ENCODE measurements around the gene C10orf90.

Gene C10orf90

GRCh38 chr10:126686268-126686667 is 15.8 kb upstream of the C10orf90 start:
- Mint-ChIP-seq H3K27me3 (no peaks in the 10 kb centered on the region), H3K4me3 (no peak overlapping the region), H3K4me1 (no peaks in the 10 kb centered on the region), H3K9me3 (peaks cover 0 to 4% of the 10 kb centered on the region in 2 donors), H3K36me3 (no peaks in the 10 kb centered on the region), H3K27ac (no peak overlapping the region)
- ATAC-seq (replicated peaks) (no peak), DNase-seq (no peak)

GRCh38 chr10:126685756-126686155 is 15.3 kb upstream of the C10orf90 start:
- Mint-ChIP-seq H3K4me1 (no peaks in the 10 kb centered on the region), H3K36me3 (no peaks in the 10 kb centered on the region), H3K4me3 (no peak overlapping the region), H3K27me3 (no peaks in the 10 kb centered on the region), H3K27ac (no peak overlapping the region), H3K9me3 (no peaks in the 10 kb centered on the region)
- no peak for DNase-seq
- ATAC-seq (replicated peaks) = no peak

GRCh38 chr10:126684171-126684745 is 13.8 kb upstream of the C10orf90 start:
- ATAC-seq (replicated peaks) = no peak
- H3K4me1 Mint-ChIP-seq = no peaks in the 10 kb centered on the region
- no peaks in the 10 kb centered on the region for H3K36me3 Mint-ChIP-seq
- H3K27me3 Mint-ChIP-seq = no peaks in the 10 kb centered on the region
- DNase-seq = no peak
- H3K4me3 Mint-ChIP-seq = no peak overlapping the region
- H3K27ac Mint-ChIP-seq = no peak overlapping the region
- no peaks in the 10 kb centered on the region for H3K9me3 Mint-ChIP-seq

GRCh38 chr10:126683466-126683865 is 13.0 kb upstream of the C10orf90 start:
- no peak overlapping the region for H3K4me3 Mint-ChIP-seq
- ATAC-seq (replicated peaks) = no peak

GRCh38 chr10:126675656-126676438 is 5.4 kb upstream of the C10orf90 start:
- DNase-seq (no peak), ATAC-seq (replicated peaks) (no peak)
- Mint-ChIP-seq H3K27ac (no peak overlapping the region), H3K4me1 (no peaks in the 10 kb centered on the region), H3K9me3 (peaks cover 0 to 1% of the 10 kb centered on the region in 2 donors), H3K4me3 (no peak overlapping the region), H3K36me3 (no peaks in the 10 kb centered on the region), H3K27me3 (no peaks in the 10 kb centered on the region)

More at GRCh38 chr10:126683466-126683865, 13.0 kb upstream of the C10orf90 start:
- Mint-ChIP-seq H3K36me3 (no peaks in the 10 kb centered on the region), H3K9me3 (no peaks in the 10 kb centered on the region), H3K27ac (no peak overlapping the region), H3K27me3 (no peaks in the 10 kb centered on the region), H3K4me1 (no peaks in the 10 kb centered on the region)
- no peak for DNase-seq

- Mint-ChIP-seq H3K36me3 (no peaks in the 10 kb centered on the region), H3K4me1 (no peaks in the 10 kb centered on the region), H3K27me3 (no peaks in the 10 kb centered on the region), H3K9me3 (peaks cover 0 to 1% of the 10 kb centered on the region in 2 donors), H3K27ac (no peak overlapping the region), H3K4me3 (no peak overlapping the region)
- DNase-seq = no peak
- ATAC-seq (replicated peaks) = no peak
Measured at GRCh38 chr10:126674741-126675515, 4.4 kb upstream of the C10orf90 start.

GRCh38 chr10:126673565-126673964 is 3.1 kb upstream of the C10orf90 start:
- Mint-ChIP-seq H3K4me3 (no peak overlapping the region), H3K27me3 (no peaks in the 10 kb centered on the region), H3K27ac (no peak overlapping the region), H3K36me3 (no peaks in the 10 kb centered on the region), H3K9me3 (peaks cover 0 to 1% of the 10 kb centered on the region in 2 donors), H3K4me1 (no peaks in the 10 kb centered on the region)
- DNase-seq (no peak), ATAC-seq (replicated peaks) (no peak)

GRCh38 chr10:126671402-126671975 is 996 bp upstream of the C10orf90 start:
- no peak overlapping the region for H3K4me3 Mint-ChIP-seq
- H3K4me1 Mint-ChIP-seq = no peaks in the 10 kb centered on the region
- peaks cover 0 to 1% of the 10 kb centered on the region in 2 donors for H3K9me3 Mint-ChIP-seq
- no peaks in the 10 kb centered on the region for H3K36me3 Mint-ChIP-seq
- H3K27ac Mint-ChIP-seq = no peak overlapping the region
- ATAC-seq (replicated peaks) = no peak
- H3K27me3 Mint-ChIP-seq = no peaks in the 10 kb centered on the region
- DNase-seq = no peak

GRCh38 chr10:126670895-126671261 is 385 bp upstream of the C10orf90 start:
- no peak overlapping the region for H3K27ac Mint-ChIP-seq
- no peaks in the 10 kb centered on the region for H3K27me3 Mint-ChIP-seq
- H3K4me3 Mint-ChIP-seq = no peak overlapping the region
- no peaks in the 10 kb centered on the region for H3K36me3 Mint-ChIP-seq
- DNase-seq (no peak), ATAC-seq (replicated peaks) (no peak)
- H3K4me1 Mint-ChIP-seq = no peaks in the 10 kb centered on the region
- peaks cover 0 to 1% of the 10 kb centered on the region in 2 donors for H3K9me3 Mint-ChIP-seq

GRCh38 chr10:126669168-126669567 is 1.3 kb downstream of the C10orf90 start:
- DNase-seq (no peak), ATAC-seq (replicated peaks) (no peak)
- Mint-ChIP-seq H3K4me3 (no peak overlapping the region), H3K27ac (no peak overlapping the region), H3K4me1 (no peaks in the 10 kb centered on the region), H3K27me3 (peaks cover 0 to 4% of the 10 kb centered on the region in 2 donors), H3K9me3 (peaks cover 0 to 1% of the 10 kb centered on the region in 2 donors), H3K36me3 (no peaks in the 10 kb centered on the region)

GRCh38 chr10:126668505-126668904 is 2.0 kb downstream of the C10orf90 start:
- Mint-ChIP-seq H3K4me3 (no peak overlapping the region), H3K4me1 (no peaks in the 10 kb centered on the region), H3K27ac (no peak overlapping the region), H3K27me3 (peaks cover 0 to 4% of the 10 kb centered on the region in 2 donors), H3K9me3 (peaks cover 0 to 1% of the 10 kb centered on the region in 2 donors), H3K36me3 (no peaks in the 10 kb centered on the region)
- no peak for ATAC-seq (replicated peaks)
- no peak for DNase-seq

- Mint-ChIP-seq H3K4me1 (no peaks in the 10 kb centered on the region), H3K27ac (no peak overlapping the region), H3K4me3 (no peak overlapping the region), H3K36me3 (no peaks in the 10 kb centered on the region), H3K9me3 (peaks cover 0 to 1% of the 10 kb centered on the region in 2 donors), H3K27me3 (peaks cover 0 to 4% of the 10 kb centered on the region in 2 donors)
- no peak for DNase-seq
- no peak for ATAC-seq (replicated peaks)
Measured at GRCh38 chr10:126667568-126667967, 2.9 kb downstream of the C10orf90 start.

GRCh38 chr10:126665207-126665606 is 5.3 kb downstream of the C10orf90 start:
- no peak for ATAC-seq (replicated peaks)
- H3K9me3 Mint-ChIP-seq = no peaks in the 10 kb centered on the region
- no peak for DNase-seq
- H3K36me3 Mint-ChIP-seq = no peaks in the 10 kb centered on the region
- no peak overlapping the region for H3K27ac Mint-ChIP-seq
- no peaks in the 10 kb centered on the region for H3K4me1 Mint-ChIP-seq
- H3K4me3 Mint-ChIP-seq = no peak overlapping the region
- peaks cover 0 to 4% of the 10 kb centered on the region in 2 donors for H3K27me3 Mint-ChIP-seq

- ATAC-seq (replicated peaks) = peak in 1 of 2 donors; percentile 27
- no peak overlapping the region for H3K27ac Mint-ChIP-seq
- no peaks in the 10 kb centered on the region for H3K4me1 Mint-ChIP-seq
- no peaks in the 10 kb centered on the region for H3K9me3 Mint-ChIP-seq
- no peak for DNase-seq
- H3K36me3 Mint-ChIP-seq = no peaks in the 10 kb centered on the region
- H3K4me3 Mint-ChIP-seq = no peak overlapping the region
- H3K27me3 Mint-ChIP-seq = peaks cover 0 to 4% of the 10 kb centered on the region in 2 donors
Measured at GRCh38 chr10:126663880-126664279, 6.6 kb downstream of the C10orf90 start.
